ENCODE measurements around the gene CDKAL1. TPM values are rescaled to one million over a fixed set of nuclear protein-coding genes. Genes with fewer than 3 reads are reported as not detected.

CDKAL1 gene
- total RNA-seq, 1 donor from 2014 or later: 9.6 TPM

- Mint-ChIP-seq H3K27ac (ENCODE audit: unreplicated experiment) (no peak overlapping the region), H3K36me3 (ENCODE audit: low read depth) (no peaks in the 10 kb centered on the region), H3K27me3 (ENCODE audit: low read depth) (no peaks in the 10 kb centered on the region), H3K4me1 (ENCODE audit: low read depth) (peaks cover 10% of the 10 kb centered on the region), H3K9me3 (ENCODE audit: low read depth) (no peaks in the 10 kb centered on the region), H3K4me3 (ENCODE audit: unreplicated experiment) (no peak overlapping the region)
- DNase-seq (ENCODE audit: low spot score): no peak
- no peak for TF ChIP-seq CTCF (IDR thresholded peaks at IDR 0.05)
Observed at GRCh38 chr6:20678831-20679352, 144.6 kb downstream of the CDKAL1 start.

DNA sequence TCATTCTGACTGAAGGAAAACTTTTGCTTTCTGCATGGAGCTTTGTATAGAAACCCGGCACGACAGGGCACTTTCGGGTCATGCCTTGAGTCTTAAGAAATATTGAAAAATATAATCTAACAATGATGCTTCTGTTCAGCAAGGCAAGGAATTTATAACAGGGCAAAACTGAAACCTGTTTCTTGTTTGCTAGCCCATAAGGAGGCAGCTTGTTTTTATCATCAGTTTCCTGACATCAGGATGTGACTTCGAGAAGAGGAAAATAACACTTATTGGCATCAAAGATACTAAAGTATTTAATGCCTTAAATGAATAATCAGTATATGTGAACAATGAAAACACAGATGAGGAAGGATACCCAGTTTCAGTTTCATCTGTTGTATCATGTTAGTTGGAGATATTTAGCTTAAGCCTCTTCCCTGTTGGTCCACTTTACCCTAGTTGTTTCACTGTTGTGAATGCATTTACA lies 146.5 kb downstream of the CDKAL1 start:
- H3K27ac Mint-ChIP-seq (ENCODE audit: unreplicated experiment): no peak overlapping the region
- peaks cover 10% of the 10 kb centered on the region for H3K4me1 Mint-ChIP-seq (ENCODE audit: low read depth)
- H3K9me3 Mint-ChIP-seq (ENCODE audit: low read depth): peaks cover 4% of the 10 kb centered on the region
- TF ChIP-seq CTCF (IDR thresholded peaks at IDR 0.05): no peak
- no peaks in the 10 kb centered on the region for H3K36me3 Mint-ChIP-seq (ENCODE audit: low read depth)
- DNase-seq (ENCODE audit: low spot score): no peak
- no peaks in the 10 kb centered on the region for H3K27me3 Mint-ChIP-seq (ENCODE audit: low read depth)
- no peak overlapping the region for H3K4me3 Mint-ChIP-seq (ENCODE audit: unreplicated experiment)

- Mint-ChIP-seq H3K9me3 (ENCODE audit: low read depth) (peaks cover 4% of the 10 kb centered on the region), H3K4me1 (ENCODE audit: low read depth) (peaks cover 10% of the 10 kb centered on the region), H3K27me3 (ENCODE audit: low read depth) (no peaks in the 10 kb centered on the region), H3K4me3 (ENCODE audit: unreplicated experiment) (no peak overlapping the region), H3K36me3 (ENCODE audit: low read depth) (no peaks in the 10 kb centered on the region), H3K27ac (ENCODE audit: unreplicated experiment) (no peak overlapping the region)
- no peak for TF ChIP-seq CTCF (IDR thresholded peaks at IDR 0.05)
- DNase-seq (ENCODE audit: low spot score): no peak
Observed at GRCh38 chr6:20681243-20681684, 147.0 kb downstream of the CDKAL1 start.

DNA sequence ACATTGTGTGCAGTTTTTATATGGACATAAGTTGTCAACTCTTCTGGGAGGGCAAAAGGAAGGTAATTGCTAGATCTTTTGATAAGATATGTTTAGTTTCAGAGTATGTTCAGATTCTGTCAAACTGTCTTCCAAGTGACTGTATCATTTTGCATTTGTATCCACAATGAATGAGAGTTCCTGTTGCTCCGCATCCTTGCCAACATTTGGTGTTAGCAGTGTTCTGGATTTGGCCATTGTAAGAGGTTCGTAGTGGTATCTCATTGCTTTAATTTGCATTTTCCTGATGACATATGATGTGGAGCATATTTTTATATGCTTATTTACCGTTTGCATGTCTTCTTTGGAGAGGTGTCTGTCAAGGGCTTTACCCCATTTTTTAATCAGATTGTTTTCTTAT lies 150.2 kb downstream of the CDKAL1 start:
- peaks cover 23% of the 10 kb centered on the region for H3K4me1 Mint-ChIP-seq (ENCODE audit: low read depth)
- no peak for DNase-seq (ENCODE audit: low spot score)
- no peak overlapping the region for H3K4me3 Mint-ChIP-seq (ENCODE audit: unreplicated experiment)
- no peaks in the 10 kb centered on the region for H3K27me3 Mint-ChIP-seq (ENCODE audit: low read depth)
- H3K27ac Mint-ChIP-seq (ENCODE audit: unreplicated experiment): no peak overlapping the region
- no peak for TF ChIP-seq CTCF (IDR thresholded peaks at IDR 0.05)
- H3K9me3 Mint-ChIP-seq (ENCODE audit: low read depth): peaks cover 11% of the 10 kb centered on the region
- no peaks in the 10 kb centered on the region for H3K36me3 Mint-ChIP-seq (ENCODE audit: low read depth)

DNA sequence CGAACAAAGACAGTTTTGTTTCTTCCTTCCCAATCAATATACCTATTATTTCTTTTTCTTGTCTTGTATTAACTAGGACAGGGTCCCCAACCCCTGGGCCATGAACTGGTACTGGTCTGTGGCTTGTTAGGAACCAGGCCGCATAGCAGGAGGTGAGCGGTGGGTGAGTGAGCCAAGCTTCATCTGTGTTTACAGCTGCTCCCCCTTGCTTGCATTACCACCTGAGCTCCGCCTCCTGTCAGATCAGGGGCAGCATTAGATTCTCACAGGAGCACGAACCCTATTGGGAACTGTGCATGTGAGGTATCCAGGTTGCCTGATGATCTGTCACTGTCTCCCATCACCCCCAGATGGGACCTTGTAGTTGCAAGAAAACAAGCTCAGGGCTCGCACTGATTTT lies 151.9 kb downstream of the CDKAL1 start:
- Mint-ChIP-seq H3K36me3 (ENCODE audit: low read depth) (no peaks in the 10 kb centered on the region), H3K27me3 (ENCODE audit: low read depth) (no peaks in the 10 kb centered on the region), H3K27ac (ENCODE audit: unreplicated experiment) (no peak overlapping the region), H3K4me3 (ENCODE audit: unreplicated experiment) (no peak overlapping the region), H3K9me3 (ENCODE audit: low read depth) (peaks cover 11% of the 10 kb centered on the region), H3K4me1 (ENCODE audit: low read depth) (peaks cover 17% of the 10 kb centered on the region)
- no peak for DNase-seq (ENCODE audit: low spot score)
- TF ChIP-seq CTCF (IDR thresholded peaks at IDR 0.05): no peak
